ENCODE measurements around the gene RBM34.

The RBM34 gene

GRCh38 chr1:235151033-235151432 lies 10.0 kb downstream of the RBM34 start:
- DNase-seq: no peak

GRCh38 chr1:235149824-235150223 lies 11.2 kb downstream of the RBM34 start:
- DNase-seq: no peak

DNA sequence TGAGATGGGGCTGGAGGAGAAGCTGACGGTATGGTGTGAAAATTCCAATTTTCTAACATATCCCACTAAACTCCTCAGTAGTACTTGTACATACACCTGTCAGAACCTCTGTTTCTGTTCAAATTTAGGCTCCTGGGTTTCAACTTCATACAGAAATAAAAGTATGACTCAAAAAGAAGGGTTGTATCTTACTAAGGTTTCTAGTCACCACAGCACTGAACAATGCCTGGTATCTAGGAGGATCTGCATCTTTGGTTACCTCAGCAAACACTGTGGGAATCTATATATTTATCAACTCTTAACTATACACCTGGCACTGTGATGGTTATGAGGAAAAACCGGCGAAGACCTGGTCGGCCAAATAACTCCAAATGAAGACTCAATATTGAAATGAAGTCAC lies 13.8 kb downstream of the RBM34 start:
- DNase-seq: no peak

- no peak for DNase-seq
Observed at GRCh38 chr1:235145639-235146038, 15.4 kb downstream of the RBM34 start.

GRCh38 chr1:235142991-235143390 lies 18.1 kb downstream of the RBM34 start:
- no peak for DNase-seq

- no peak for DNase-seq
Observed at GRCh38 chr1:235139315-235139714, 21.7 kb downstream of the RBM34 start.

GRCh38 chr1:235138821-235139220 lies 22.2 kb downstream of the RBM34 start:
- DNase-seq: no peak

DNA sequence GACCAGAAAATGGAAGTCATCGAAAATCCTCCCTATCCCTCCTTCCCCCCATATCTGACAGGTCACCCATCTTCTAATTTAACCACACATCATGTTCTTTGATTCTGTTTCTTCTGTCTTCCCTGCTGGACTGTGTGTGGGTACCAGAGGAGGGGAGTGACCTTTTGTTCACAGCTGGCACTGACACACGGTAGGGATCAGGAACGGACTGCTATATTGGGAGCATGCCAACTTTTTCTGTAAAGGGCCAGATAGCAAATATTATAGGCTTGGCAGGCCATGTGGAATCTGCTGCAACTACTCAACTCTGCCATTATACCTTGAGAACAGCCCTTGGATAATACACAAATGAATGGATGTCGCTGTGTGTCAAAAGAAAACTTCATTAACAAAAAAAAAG lies 24.9 kb downstream of the RBM34 start:
- DNase-seq: peak; percentile 12

- DNase-seq: no peak
Observed at GRCh38 chr1:235134171-235134570, 26.9 kb downstream of the RBM34 start.

- DNase-seq: no peak
Observed at GRCh38 chr1:235133086-235133485, 28.0 kb downstream of the RBM34 start.

DNA sequence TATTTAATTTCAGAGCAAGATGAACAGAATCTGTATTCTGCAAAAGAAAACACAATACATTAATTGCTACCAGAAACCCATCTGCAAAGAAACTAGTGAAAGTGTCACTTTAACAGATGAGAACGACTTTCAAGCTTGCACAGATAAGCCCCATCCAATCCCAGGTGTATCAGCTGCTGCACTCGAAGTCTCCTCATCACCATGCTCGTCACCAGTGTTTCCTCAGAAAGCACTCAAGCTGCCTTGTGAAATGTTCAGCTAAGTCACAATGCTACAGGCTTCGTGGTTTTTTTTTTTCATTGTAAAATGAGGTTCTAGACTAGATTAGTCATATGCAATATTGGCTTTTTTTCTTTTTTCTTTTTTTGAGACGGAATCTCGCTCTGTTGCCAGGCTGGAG lies 29.1 kb downstream of the RBM34 start:
- no peak for DNase-seq

- DNase-seq: no peak
Observed at GRCh38 chr1:235130766-235131270, 30.2 kb downstream of the RBM34 start.

- no peak for DNase-seq
Observed at GRCh38 chr1:235129774-235130570, 31.1 kb downstream of the RBM34 start.

GRCh38 chr1:235128456-235129328 lies 32.4 kb downstream of the RBM34 start, which contains the start of gene TOMM20:
TOMM20 (minus strand) TSS chr1:235128837; CDS start chr1:235128715, 122 bp downstream.
- peak; percentile 99 for DNase-seq

- peak; percentile 29 for DNase-seq
Observed at GRCh38 chr1:235127732-235128455, 33.2 kb downstream of the RBM34 start.

DNA sequence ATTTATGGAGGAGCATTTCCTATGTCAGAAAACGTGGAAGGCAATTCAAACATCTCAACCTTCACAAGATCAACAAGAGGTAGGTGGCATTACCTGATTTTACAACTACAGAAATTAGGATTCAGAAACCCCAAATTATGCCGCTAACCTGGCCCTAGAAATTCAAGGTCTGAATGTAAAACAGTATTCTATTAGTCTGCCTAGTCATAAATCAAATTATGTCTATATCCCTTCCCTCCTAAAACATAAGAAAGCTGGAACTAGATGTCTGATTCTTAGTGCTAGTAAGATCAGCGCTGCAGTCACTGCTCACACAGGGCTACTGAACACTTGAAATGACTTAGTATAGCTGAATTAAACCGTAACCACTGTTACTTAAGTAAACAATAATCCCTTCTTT lies 33.8 kb downstream of the RBM34 start:
- peak; percentile 21 for DNase-seq

DNA sequence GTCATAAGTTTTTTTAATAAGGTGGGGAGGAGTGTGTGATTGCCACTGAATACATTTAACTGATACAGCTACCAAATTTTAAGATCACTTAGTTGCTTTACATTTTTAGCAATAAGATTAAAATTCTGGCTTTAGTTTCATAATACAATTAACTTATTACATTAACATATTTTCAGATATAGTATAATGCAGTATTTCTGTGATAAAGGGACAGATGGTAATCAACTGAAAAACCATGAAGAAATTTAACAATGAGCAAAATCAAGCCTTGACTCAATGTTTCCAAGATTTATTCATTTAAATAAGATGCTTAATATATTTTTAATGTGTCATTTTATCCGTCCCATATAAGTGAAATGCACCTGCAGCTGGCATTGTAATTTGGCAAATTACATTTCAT lies 36.4 kb downstream of the RBM34 start:
- no peak for DNase-seq

GRCh38 chr1:235124111-235124510 lies 36.9 kb downstream of the RBM34 start:
- DNase-seq: no peak

DNA sequence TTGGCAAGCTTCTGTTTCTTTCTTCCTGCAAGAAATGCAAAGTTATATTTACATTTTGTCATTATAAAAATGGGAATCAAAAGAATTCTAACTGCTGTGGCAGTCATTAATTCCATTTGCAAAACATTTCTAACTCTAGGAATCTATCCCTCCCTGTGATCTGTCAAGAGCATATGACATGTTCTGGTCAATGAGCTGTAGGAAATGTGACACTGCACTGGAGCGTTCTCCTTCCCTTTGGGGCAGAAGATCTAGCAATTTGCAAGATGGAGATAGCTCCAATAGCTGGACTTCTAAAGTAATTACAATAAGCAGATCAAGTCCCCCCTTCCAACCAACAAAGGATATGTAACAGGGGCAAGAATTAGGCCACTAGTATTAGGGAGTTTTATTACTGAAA lies 38.7 kb downstream of the RBM34 start:
- DNase-seq: no peak

DNA sequence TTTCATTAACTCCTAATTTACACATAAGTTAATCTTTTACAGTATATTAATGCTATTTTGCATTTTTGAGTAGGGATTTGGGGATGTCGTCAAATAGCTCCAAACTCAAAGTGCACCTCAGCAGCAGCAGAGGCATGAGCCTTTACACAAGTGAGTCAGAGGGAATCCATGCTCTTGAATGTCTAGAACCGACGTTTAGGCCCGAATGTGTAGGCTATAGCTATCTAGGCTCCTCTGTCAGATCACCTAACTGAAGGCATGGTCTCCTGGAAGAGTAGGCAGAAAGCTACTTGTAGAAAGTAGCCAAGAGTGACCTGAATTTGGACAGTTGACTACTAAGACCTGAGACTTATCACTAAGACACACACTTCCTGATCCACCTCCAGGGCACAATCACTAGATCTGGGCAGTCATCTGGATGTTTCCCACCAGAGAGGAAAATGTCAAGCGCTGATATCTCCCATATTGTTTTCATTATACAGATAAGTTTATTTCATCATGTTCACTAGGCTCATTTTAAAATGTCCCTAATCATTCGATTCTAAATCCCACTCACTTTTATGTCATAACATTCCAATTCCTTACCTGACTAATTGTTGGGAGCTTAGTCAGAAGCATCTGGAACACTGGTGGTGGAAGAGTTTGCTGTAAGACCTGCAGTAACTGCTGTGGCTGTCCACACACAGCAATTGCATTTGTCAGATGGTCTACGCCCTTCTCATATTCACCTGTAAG lies 47.7 kb downstream of the RBM34 start:
- peak; percentile 65 for DNase-seq

- no peak for DNase-seq
Observed at GRCh38 chr1:235112297-235113182, 48.5 kb downstream of the RBM34 start.
